Smooth muscle cell (in vitro differentiated cells): ENCODE measurements around the gene DNER. TPM values are rescaled to one million over a fixed set of nuclear protein-coding genes. Genes with fewer than 3 reads are reported as not detected.

ENCODE experiments used
- DNase-seq: peaks from one replicate; lab custom pipeline; 2025; ENCODE audit not compliant: unreplicated experiment; lab: John Stamatoyannopoulos, UW
- H2AFZ ChIP-seq: fragments of 200-600 bp; sonication (generic); 2 replicates; pipeline ENCODE4 v1.6.0; 2016; ENCODE audit warnings: antibody characterized with exemption, low read depth, mild to moderate bottlenecking
- H3F3A ChIP-seq: fragments of 200-600 bp; sonication (generic); 2 replicates; pipeline ENCODE4 v1.6.0; 2017; ENCODE audit warnings: antibody characterized with exemption, low read depth
- H3K27ac ChIP-seq: fragments of 200-600 bp; sonication (generic); 2 replicates; pipeline ENCODE4 v1.5.1; 2016; ENCODE audit warnings: low read depth, mild to moderate bottlenecking
- H3K27me3 ChIP-seq: fragments of 200-600 bp; sonication (generic); 2 replicates; pipeline ENCODE4 v1.6.1; 2016; ENCODE audit warnings: low read depth, mild to moderate bottlenecking
- H3K36me3 ChIP-seq: fragments of 200-600 bp; sonication (generic); 2 replicates; pipeline ENCODE4 v1.5.1; 2016; ENCODE audit warnings: low read depth
- H3K4me1 ChIP-seq: fragments of 200-600 bp; sonication (generic); 2 replicates; pipeline ENCODE4 v1.5.1; 2016; ENCODE audit warnings: low read depth
- H3K4me2 ChIP-seq: fragments of 200-600 bp; sonication (generic); 2 replicates; pipeline ENCODE4 v1.6.0; 2016; ENCODE audit warnings: mild to moderate bottlenecking
- H3K4me3 ChIP-seq: fragments of 200-600 bp; sonication (generic); 2 replicates; pipeline ENCODE4 v1.5.1; 2016; ENCODE audit warnings: mild to moderate bottlenecking
- H3K79me2 ChIP-seq: fragments of 200-600 bp; sonication (generic); 2 replicates; pipeline ENCODE4 v1.6.0; 2016; ENCODE audit warnings: low read depth, mild to moderate bottlenecking
- H3K9ac ChIP-seq: fragments of 200-600 bp; sonication (generic); 2 replicates; pipeline ENCODE4 v1.6.0; 2016; ENCODE audit warnings: low read depth
- H3K9me3 ChIP-seq: fragments of 200-600 bp; sonication (generic); replicated peaks from 2 replicates; pipeline ENCODE4 v1.5.1; 2016; ENCODE audit warnings: low read depth
- H4K20me1 ChIP-seq: fragments of 200-600 bp; sonication (generic); 2 replicates; pipeline ENCODE4 v1.6.0; 2016; ENCODE audit warnings: low read depth
- CTCF ChIP-seq: fragments of 200-600 bp; sonication (generic); IDR thresholded peaks from 2 replicates; pipeline ENCODE4 v1.5.1; 2017; ENCODE audit warnings: borderline replicate concordance, mild to moderate bottlenecking, antibody characterized with exemption; ENCODE audit not compliant: insufficient read depth, poor library complexity, severe bottlenecking
- WGBS: methylation state at CpG from one replicate; pipeline ENCODE4 v1.1.7; 2016; ENCODE audit warnings: low lambda C conversion rate; 5-methylcytosine and 5-hydroxymethylcytosine counted together
- polyA plus RNA-seq: library from polyadenylated mRNA; unstranded; fragments of >200 nt; fragmentation: Nextera tagmentation; extraction: Ambion mirVana; gene quantifications from 2 replicates; pipeline ENCODE4 v1.2.1, GENCODE V29; 2016
- total RNA-seq: library from RNA; depleted of rRNA; stranded (reverse); fragments of >200 nt; gene quantifications from 2 replicates; pipeline ENCODE4 v1.2.3, GENCODE V29; 2014

Gene DNER
- total and polyA plus RNA-seq, 2 experiments from 2014 or later = 0.31 to 0.61 TPM

DNA sequence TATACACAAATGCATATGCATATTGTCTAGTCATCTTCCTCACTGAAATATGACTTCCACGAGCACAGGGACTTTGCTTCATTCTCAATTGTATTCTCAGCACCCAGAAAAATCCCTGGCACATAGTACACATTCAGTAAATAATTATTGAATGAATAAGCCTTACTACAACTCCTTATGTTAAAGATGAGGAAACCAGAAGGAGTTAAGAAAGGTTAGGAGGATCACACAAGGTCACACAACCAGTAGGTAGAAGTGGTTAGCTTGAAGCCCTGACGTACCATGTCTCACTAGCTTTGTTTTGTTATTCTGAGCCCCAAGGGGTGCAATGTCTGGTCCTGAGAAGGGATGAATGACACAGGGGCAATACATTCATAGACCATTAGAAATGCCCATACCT is 222.3 kb downstream of the DNER start:
- Histone ChIP-seq H3K9ac (no peak overlapping the region), H3F3A (no peaks in the 10 kb centered on the region), H3K4me3 (no peak overlapping the region), H3K4me2 (no peak overlapping the region), H3K4me1 (no peaks in the 10 kb centered on the region), H3K79me2 (no peaks in the 10 kb centered on the region), H3K9me3 (no peaks in the 10 kb centered on the region), H3K27ac (no peak overlapping the region), H4K20me1 (no peaks in the 10 kb centered on the region), H3K36me3 (no peaks in the 10 kb centered on the region), H3K27me3 (no peaks in the 10 kb centered on the region), H2AFZ (no peak overlapping the region)
- DNase-seq = no peak
- 81% methylated on average over 2 of the region's 2 CpGs for WGBS
- no peak for TF ChIP-seq CTCF

GRCh38 chr2:229490167-229490566 is 224.2 kb downstream of the DNER start:
- Histone ChIP-seq H3K9me3 (no peaks in the 10 kb centered on the region), H3K79me2 (no peaks in the 10 kb centered on the region), H3K4me2 (no peak overlapping the region), H3K36me3 (no peaks in the 10 kb centered on the region), H3K4me1 (no peaks in the 10 kb centered on the region), H3K27me3 (no peaks in the 10 kb centered on the region), H2AFZ (no peak overlapping the region), H3F3A (no peaks in the 10 kb centered on the region), H4K20me1 (no peaks in the 10 kb centered on the region), H3K27ac (no peak overlapping the region), H3K4me3 (no peak overlapping the region), H3K9ac (no peak overlapping the region)
- TF ChIP-seq CTCF = no peak
- DNase-seq = no peak
- WGBS = 95% methylated on average over 1 of the region's 1 CpG

DNA sequence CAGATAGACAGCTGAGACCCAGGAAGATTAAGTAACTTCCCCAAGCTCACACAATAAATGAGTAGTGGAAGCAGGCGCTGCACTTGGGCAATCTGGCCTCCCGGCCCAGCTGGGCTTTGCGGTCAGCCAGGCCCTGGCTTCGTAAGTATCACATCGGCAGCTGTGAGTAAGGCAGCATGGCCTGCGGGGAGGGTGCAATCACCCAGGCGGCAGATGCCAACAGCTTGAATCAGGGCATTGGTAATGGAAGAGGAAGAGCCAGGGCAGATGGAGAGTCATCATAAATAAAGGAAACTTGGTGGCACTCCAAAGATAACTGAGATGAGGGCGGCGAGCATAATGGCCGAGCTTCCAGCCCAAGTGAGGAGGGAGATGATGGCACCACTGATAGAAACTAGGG is 225.3 kb downstream of the DNER start:
- H3K9ac ChIP-seq = no peak overlapping the region
- no peak for DNase-seq
- 84% methylated on average over 10 of the region's 10 CpGs for WGBS

More for the DNA sequence above, 225.3 kb downstream of the DNER start:
- Histone ChIP-seq H3K27me3 (no peaks in the 10 kb centered on the region), H3F3A (no peaks in the 10 kb centered on the region), H3K27ac (no peak overlapping the region), H3K79me2 (no peaks in the 10 kb centered on the region), H2AFZ (no peak overlapping the region), H3K4me1 (no peaks in the 10 kb centered on the region), H3K4me3 (no peak overlapping the region), H3K36me3 (no peaks in the 10 kb centered on the region), H4K20me1 (no peaks in the 10 kb centered on the region), H3K9me3 (no peaks in the 10 kb centered on the region), H3K4me2 (no peak overlapping the region)
- no peak for TF ChIP-seq CTCF
